Astrocyte (in vitro differentiated cells and primary cell): ENCODE data around the gene C1QTNF1. TPM values are rescaled to one million over a fixed set of nuclear protein-coding genes. Genes with fewer than 3 reads are reported as not detected.

Experiments used
- DNase-seq: peaks from one replicate; pipeline ENCODE4 v3.0.0-alpha.2; 2010; ENCODE audit warnings: low read depth
- FAIRE-seq: peaks from 2 replicates; lab custom pipeline; 2011; peaks lifted over from hg19 to GRCh38; lab: Jason Lieb, UNC
- H2AFZ ChIP-seq: 2 replicates; pipeline ENCODE4 v1.6.0; 2012; ENCODE audit warnings: low read depth, low read length, inconsistent platforms
- H3K27ac ChIP-seq: 2 replicates; pipeline ENCODE4 v1.5.1; 2011; ENCODE audit warnings: low read depth, low read length, inconsistent platforms
- H3K27me3 ChIP-seq: 2 replicates; pipeline ENCODE4 v1.6.0; 2011; ENCODE audit warnings: low read length, inconsistent platforms; ENCODE audit not compliant: insufficient read depth
- H3K36me3 ChIP-seq: 2 replicates; pipeline ENCODE4 v1.5.1; 2011; ENCODE audit warnings: low read length, inconsistent platforms; ENCODE audit not compliant: insufficient read depth
- H3K4me1 ChIP-seq: 2 replicates; pipeline ENCODE4 v1.5.1; 2011; ENCODE audit warnings: low read length, inconsistent platforms; ENCODE audit not compliant: insufficient read depth
- H3K4me2 ChIP-seq: 2 replicates; pipeline ENCODE4 v1.6.0; 2012; ENCODE audit warnings: low read length, inconsistent platforms
- H3K4me3 ChIP-seq: 2 replicates; pipeline ENCODE4 v1.5.1; 2011; ENCODE audit warnings: low read depth, mild to moderate bottlenecking, low read length, inconsistent platforms; ENCODE audit not compliant: insufficient read depth
- H3K79me2 ChIP-seq: 2 replicates; pipeline ENCODE4 v1.6.0; 2012; ENCODE audit warnings: mild to moderate bottlenecking, low read length, inconsistent platforms; ENCODE audit not compliant: insufficient read depth
- H3K9ac ChIP-seq: 2 replicates; pipeline ENCODE4 v1.6.0; 2012; ENCODE audit warnings: mild to moderate bottlenecking, low read length, inconsistent platforms
- H3K9me3 ChIP-seq: 2 replicates; pipeline ENCODE4 v1.5.1; 2012; ENCODE audit warnings: low read depth, mild to moderate bottlenecking, low read length, inconsistent platforms; ENCODE audit not compliant: insufficient read depth
- H4K20me1 ChIP-seq: 2 replicates; pipeline ENCODE4 v1.6.0; 2012; ENCODE audit warnings: low read length, inconsistent platforms; ENCODE audit not compliant: insufficient read depth
- H3K27ac Mint-ChIP-seq: one replicate; pipeline ENCODE4 v1.8.0; 2021; ENCODE audit warnings: mild to moderate bottlenecking, mixed read lengths; ENCODE audit not compliant: unreplicated experiment
- H3K27me3 Mint-ChIP-seq: one replicate; pipeline ENCODE4 v1.8.0; 2021; ENCODE audit warnings: low read depth, mixed read lengths; ENCODE audit not compliant: unreplicated experiment
- H3K36me3 Mint-ChIP-seq: one replicate; pipeline ENCODE4 v1.8.0; 2021; ENCODE audit warnings: low read depth, mixed read lengths; ENCODE audit not compliant: unreplicated experiment
- H3K4me1 Mint-ChIP-seq: one replicate; pipeline ENCODE4 v1.8.0; 2021; ENCODE audit warnings: low read depth, mixed read lengths; ENCODE audit not compliant: unreplicated experiment
- H3K4me3 Mint-ChIP-seq: one replicate; pipeline ENCODE4 v1.8.0; 2021; ENCODE audit warnings: mild to moderate bottlenecking, moderate library complexity, mixed read lengths; ENCODE audit not compliant: unreplicated experiment
- H3K9me3 Mint-ChIP-seq: one replicate; pipeline ENCODE4 v1.8.0; 2021; ENCODE audit warnings: mild to moderate bottlenecking, mixed read lengths; ENCODE audit not compliant: unreplicated experiment
- EZH2 ChIP-seq: IDR thresholded peaks from 2 replicates; pipeline ENCODE4 v1.6.1; 2012; ENCODE audit warnings: mild to moderate bottlenecking, low read length, inconsistent platforms; ENCODE audit not compliant: insufficient read depth
- total RNA-seq: library from RNA; stranded (reverse); gene quantifications from 2 replicates; pipeline ENCODE4 v1.2.1, GENCODE V29; 2021
- TF ChIP-seq, protein P1 (sequence below): IDR thresholded peaks from 2 replicates; pipeline ENCODE4 v1.5.1; 2011; ENCODE audit warnings: low read depth, mild to moderate bottlenecking, inconsistent platforms, low read length, moderate library complexity; ENCODE audit not compliant: insufficient read depth

Gene C1QTNF1
- total RNA-seq, 1 donor from 2014 or later: 2.2 TPM

DNA sequence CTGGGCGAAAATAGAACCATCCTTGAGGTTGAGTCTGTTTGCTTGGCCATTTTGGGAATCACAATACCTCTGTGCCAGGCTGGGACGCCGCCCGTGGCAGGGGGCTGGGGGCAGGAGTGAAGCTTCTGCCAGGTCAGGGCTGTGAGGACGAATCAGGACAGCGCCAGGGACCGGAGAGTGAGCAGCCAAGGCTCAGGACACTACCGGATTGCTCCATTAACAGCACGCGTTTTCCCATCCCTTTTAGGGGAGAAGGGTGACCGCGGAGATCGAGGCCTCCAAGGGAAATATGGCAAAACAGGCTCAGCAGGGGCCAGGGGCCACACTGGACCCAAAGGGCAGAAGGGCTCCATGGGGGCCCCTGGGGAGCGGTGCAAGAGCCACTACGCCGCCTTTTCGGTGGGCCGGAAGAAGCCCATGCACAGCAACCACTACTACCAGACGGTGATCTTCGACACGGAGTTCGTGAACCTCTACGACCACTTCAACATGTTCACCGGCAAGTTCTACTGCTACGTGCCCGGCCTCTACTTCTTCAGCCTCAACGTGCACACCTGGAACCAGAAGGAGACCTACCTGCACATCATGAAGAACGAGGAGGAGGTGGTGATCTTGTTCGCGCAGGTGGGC, 23.4 kb downstream of the C1QTNF1 start:
- Mint-ChIP-seq H3K4me1 (peaks cover 5% of the 10 kb centered on the region), H3K9me3 (no peaks in the 10 kb centered on the region), H3K4me3 (no peak overlapping the region), H3K27me3 (peaks cover 49% of the 10 kb centered on the region), H3K27ac (no peak overlapping the region), H3K36me3 (no peaks in the 10 kb centered on the region)
- DNase-seq (no peak), FAIRE-seq (no peak)
- Histone ChIP-seq H3K27ac (no peak overlapping the region), H3K4me1 (peaks cover 6% of the 10 kb centered on the region), H3K79me2 (no peaks in the 10 kb centered on the region), H2AFZ (no peak overlapping the region), H3K9ac (no peak overlapping the region), H3K4me3 (no peak overlapping the region), H3K36me3 (no peaks in the 10 kb centered on the region), H3K27me3 (peaks cover 2% of the 10 kb centered on the region), H3K4me2 (no peak overlapping the region), H4K20me1 (peaks cover 8% of the 10 kb centered on the region), H3K9me3 (no peaks in the 10 kb centered on the region)
- TF ChIP-seq EZH2: no peak
- TF ChIP-seq, protein P1, sequence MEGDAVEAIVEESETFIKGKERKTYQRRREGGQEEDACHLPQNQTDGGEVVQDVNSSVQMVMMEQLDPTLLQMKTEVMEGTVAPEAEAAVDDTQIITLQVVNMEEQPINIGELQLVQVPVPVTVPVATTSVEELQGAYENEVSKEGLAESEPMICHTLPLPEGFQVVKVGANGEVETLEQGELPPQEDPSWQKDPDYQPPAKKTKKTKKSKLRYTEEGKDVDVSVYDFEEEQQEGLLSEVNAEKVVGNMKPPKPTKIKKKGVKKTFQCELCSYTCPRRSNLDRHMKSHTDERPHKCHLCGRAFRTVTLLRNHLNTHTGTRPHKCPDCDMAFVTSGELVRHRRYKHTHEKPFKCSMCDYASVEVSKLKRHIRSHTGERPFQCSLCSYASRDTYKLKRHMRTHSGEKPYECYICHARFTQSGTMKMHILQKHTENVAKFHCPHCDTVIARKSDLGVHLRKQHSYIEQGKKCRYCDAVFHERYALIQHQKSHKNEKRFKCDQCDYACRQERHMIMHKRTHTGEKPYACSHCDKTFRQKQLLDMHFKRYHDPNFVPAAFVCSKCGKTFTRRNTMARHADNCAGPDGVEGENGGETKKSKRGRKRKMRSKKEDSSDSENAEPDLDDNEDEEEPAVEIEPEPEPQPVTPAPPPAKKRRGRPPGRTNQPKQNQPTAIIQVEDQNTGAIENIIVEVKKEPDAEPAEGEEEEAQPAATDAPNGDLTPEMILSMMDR: no peak

DNA sequence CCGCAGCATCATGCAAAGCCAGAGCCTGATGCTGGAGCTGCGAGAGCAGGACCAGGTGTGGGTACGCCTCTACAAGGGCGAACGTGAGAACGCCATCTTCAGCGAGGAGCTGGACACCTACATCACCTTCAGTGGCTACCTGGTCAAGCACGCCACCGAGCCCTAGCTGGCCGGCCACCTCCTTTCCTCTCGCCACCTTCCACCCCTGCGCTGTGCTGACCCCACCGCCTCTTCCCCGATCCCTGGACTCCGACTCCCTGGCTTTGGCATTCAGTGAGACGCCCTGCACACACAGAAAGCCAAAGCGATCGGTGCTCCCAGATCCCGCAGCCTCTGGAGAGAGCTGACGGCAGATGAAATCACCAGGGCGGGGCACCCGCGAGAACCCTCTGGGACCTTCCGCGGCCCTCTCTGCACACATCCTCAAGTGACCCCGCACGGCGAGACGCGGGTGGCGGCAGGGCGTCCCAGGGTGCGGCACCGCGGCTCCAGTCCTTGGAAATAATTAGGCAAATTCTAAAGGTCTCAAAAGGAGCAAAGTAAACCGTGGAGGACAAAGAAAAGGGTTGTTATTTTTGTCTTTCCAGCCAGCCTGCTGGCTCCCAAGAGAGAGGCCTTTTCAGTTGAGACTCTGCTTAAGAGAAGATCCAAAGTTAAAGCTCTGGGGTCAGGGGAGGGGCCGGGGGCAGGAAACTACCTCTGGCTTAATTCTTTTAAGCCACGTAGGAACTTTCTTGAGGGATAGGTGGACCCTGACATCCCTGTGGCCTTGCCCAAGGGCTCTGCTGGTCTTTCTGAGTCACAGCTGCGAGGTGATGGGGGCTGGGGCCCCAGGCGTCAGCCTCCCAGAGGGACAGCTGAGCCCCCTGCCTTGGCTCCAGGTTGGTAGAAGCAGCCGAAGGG, 24.2 kb downstream of the C1QTNF1 start:
- Histone ChIP-seq H3K79me2 (no peaks in the 10 kb centered on the region), H3K4me1 (peaks cover 6% of the 10 kb centered on the region), H3K9me3 (no peaks in the 10 kb centered on the region), H3K36me3 (no peaks in the 10 kb centered on the region), H2AFZ (peak overlapping the region; percentile 60), H3K27me3 (peaks cover 2% of the 10 kb centered on the region), H3K27ac (no peak overlapping the region), H3K9ac (no peak overlapping the region), H3K4me2 (peak overlapping the region; percentile 22), H4K20me1 (peaks cover 4% of the 10 kb centered on the region), H3K4me3 (no peak overlapping the region)
- TF ChIP-seq EZH2: no peak
- TF ChIP-seq, protein P1: no peak
- Mint-ChIP-seq H3K36me3 (no peaks in the 10 kb centered on the region), H3K4me3 (no peak overlapping the region), H3K27ac (no peak overlapping the region), H3K27me3 (peaks cover 44% of the 10 kb centered on the region), H3K9me3 (no peaks in the 10 kb centered on the region), H3K4me1 (peaks cover 6% of the 10 kb centered on the region)
- DNase-seq (no peak), FAIRE-seq (no peak)
